Measurements from ENCODE around the gene SLCO1B3. TPM values are rescaled to one million over a fixed set of nuclear protein-coding genes. Genes with fewer than 3 reads are reported as not detected.

The SLCO1B3 gene
- total and polyA plus RNA-seq, 2 of the 8 experiments (the other 6 are each of a cell fraction or from before 2014, with no cell fraction given) = not detected

DNA sequence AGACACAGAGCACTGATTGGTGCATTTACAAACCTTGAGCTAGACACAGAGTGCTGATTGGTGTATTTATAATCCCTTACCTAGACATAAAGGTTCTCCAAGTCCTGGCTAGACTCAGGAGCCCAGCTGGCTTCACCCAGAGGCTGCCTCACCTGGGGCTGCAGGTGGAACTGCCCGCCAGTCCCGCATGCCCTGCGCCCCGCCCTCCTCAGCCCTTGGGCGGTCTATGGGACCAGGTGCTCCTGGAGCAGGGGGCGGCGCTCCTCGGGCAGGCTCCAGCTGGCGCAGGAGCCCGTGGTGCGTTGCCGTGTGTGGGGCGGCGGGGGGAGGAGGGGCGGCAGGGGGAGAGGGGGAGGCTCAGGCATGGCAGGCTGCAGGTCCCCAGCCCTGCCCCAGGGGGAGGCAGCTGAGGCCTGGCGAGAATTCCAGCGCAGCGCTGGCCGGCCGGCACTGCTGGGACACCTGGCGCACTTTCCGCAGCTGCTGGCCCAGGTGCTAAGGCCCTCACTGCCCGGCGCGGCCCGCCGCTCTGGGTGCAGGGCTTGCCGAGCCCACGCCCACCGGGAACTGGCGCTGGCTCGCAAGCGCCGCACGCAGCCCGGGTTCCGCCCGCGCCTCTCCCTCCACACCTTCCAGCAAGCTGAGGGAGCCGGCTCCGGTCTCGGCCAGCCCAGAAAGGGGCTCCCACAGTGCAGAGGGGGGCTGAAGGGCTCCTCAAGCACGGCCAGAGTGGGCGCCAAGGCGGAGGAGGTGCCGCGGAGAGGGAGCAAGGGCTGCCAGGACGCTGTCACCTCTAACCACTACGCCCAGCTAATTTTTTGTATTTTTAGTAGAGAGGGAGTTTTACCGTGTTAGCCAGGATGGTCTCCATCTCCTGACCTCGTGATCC is 3.1 kb upstream of the SLCO1B3 start:
- no peaks in the 10 kb centered on the region for H3K36me3 ChIP-seq (ENCODE audit: control insufficient read depth in 2 of 4, insufficient read depth in 4 of 4, low read length in 3 of 4)
- H3K79me2 ChIP-seq (ENCODE audit: control insufficient read depth in 1 of 2, insufficient read depth in 2 of 2, low read length in 2 of 2) = no peaks in the 10 kb centered on the region
- H3K79me1 ChIP-seq (ENCODE audit: low read depth, low read length) = no peaks in the 10 kb centered on the region
- H3K27me3 ChIP-seq (replicated peaks in 1 of 4; ENCODE audit: control insufficient read depth in 3 of 4, extremely low read depth in 1 of 4, insufficient read depth in 3 of 4, low read length in 3 of 4) = no peaks in the 10 kb centered on the region
- H4K20me1 ChIP-seq (replicated peaks in 1 of 2; ENCODE audit: control insufficient read depth in 1 of 2, insufficient read depth in 2 of 2, low read length in 2 of 2) = no peaks in the 10 kb centered on the region
- H2BK120ac ChIP-seq (replicated peaks; ENCODE audit: low read depth, low read length) = no peak overlapping the region
- ChIA-PET POLR2A (ENCODE audit: partially characterized antibody) (no interaction called here), CTCF (ENCODE audit: partially characterized antibody) (no interaction called here)
- peaks cover 0 to 2% of the 10 kb centered on the region in 2 experiments; a peak in 1 of 4 replicates for H3K9me3 ChIP-seq (ENCODE audit: insufficient read depth in 2 of 2, low read depth in 1 of 2, low read length in 1 of 2)
- no peak overlapping the region for H3K27ac ChIP-seq (ENCODE audit: low read depth, low read length)
- no peak for FAIRE-seq
- H2AFZ ChIP-seq (ENCODE audit: low read length) = no peak overlapping the region
- no peak overlapping the region for H2BK20ac ChIP-seq (ENCODE audit: low read length)
- no peak overlapping the region for H2BK15ac ChIP-seq (ENCODE audit: low read length)
- H4K91ac ChIP-seq (replicated peaks; ENCODE audit: insufficient read length, low read length) = no peak overlapping the region
- H3K4ac ChIP-seq (replicated peaks; ENCODE audit: insufficient read length, low read depth, low read length) = no peak overlapping the region
- H3K9ac ChIP-seq (replicated peaks in 1 of 4; ENCODE audit: extremely low read depth in 1 of 4, low read depth in 3 of 4, low read length in 3 of 4) = no peak overlapping the region
- H4K5ac ChIP-seq (ENCODE audit: insufficient read length, low read depth, low read length) = no peak overlapping the region
- H3K4me3 ChIP-seq (ENCODE audit: extremely low read depth in 1 of 4, insufficient read depth in 2 of 4, low read depth in 3 of 4, low read length in 4 of 4) = no peak overlapping the region
- no peak overlapping the region for H3K23ac ChIP-seq (ENCODE audit: insufficient read length)
- H2BK12ac ChIP-seq (ENCODE audit: low read depth, low read length) = no peak overlapping the region
- H2AK5ac ChIP-seq (ENCODE audit: low read depth, low read length) = no peak overlapping the region
- no peak overlapping the region for H4K8ac ChIP-seq (ENCODE audit: extremely low read depth, insufficient read depth, low read length)
- DNase-seq (ENCODE audit: low read depth in 1 of 2, low spot score in 2 of 2) = no peak
- WGBS, 2 experiments (ENCODE audit: extremely low coverage in 1 of 2, insufficient coverage in 1 of 2, insufficient read length in 1 of 2, insufficient replicate concordance in 2 of 2, low coverage in 1 of 2, low lambda C conversion rate in 2 of 2, missing lambda C conversion rate in 1 of 2) = 91% methylated on average over 22 of the region's 51 CpGs; no CpG with 5 or more reads in 1 of the 2 experiments
- no peak overlapping the region for H2BK5ac ChIP-seq (ENCODE audit: low read depth, low read length)
- H3K14ac ChIP-seq (ENCODE audit: insufficient read length) = no peak overlapping the region
- H3K4me1 ChIP-seq (replicated peaks in 1 of 4; ENCODE audit: control insufficient read depth in 3 of 4, insufficient read depth in 4 of 4, low read length in 3 of 4) = no peaks in the 10 kb centered on the region
- H3K18ac ChIP-seq (ENCODE audit: extremely low read depth, low read length) = no peak overlapping the region
- no peak overlapping the region for H3K56ac ChIP-seq (replicated peaks; ENCODE audit: insufficient read length, low read depth, low read length)
- no peaks in the 10 kb centered on the region for H3K23me2 ChIP-seq (ENCODE audit: low read depth, low read length)
- no peak overlapping the region for H3K4me2 ChIP-seq (ENCODE audit: insufficient read depth in 1 of 2, low read depth in 2 of 2, low read length in 2 of 2)
- no peak for TF ChIP-seq BACH1 (IDR thresholded peaks at IDR 0.05; ENCODE audit: low read length)
- no peak for TF ChIP-seq TAF1 (IDR thresholded peaks at IDR 0.05; ENCODE audit: low read depth, low read length)
- TF ChIP-seq GABPA (IDR thresholded peaks at IDR 0.05; ENCODE audit: borderline replicate concordance, insufficient read depth, low read length) = no peak
- TF ChIP-seq RNF2 (IDR thresholded peaks at IDR 0.05; ENCODE audit: borderline replicate concordance, low read depth, low read length, missing control alignments, poor library complexity, severe bottlenecking) = no peak
- no peak for TF ChIP-seq JUND (IDR thresholded peaks at IDR 0.05; ENCODE audit: low read length)
- no peak for TF ChIP-seq SP2 (IDR thresholded peaks at IDR 0.05; ENCODE audit: low read length)
- TF ChIP-seq RFX5 (IDR thresholded peaks at IDR 0.05; ENCODE audit: borderline replicate concordance, low read depth, low read length) = no peak
- TF ChIP-seq POU5F1 (IDR thresholded peaks at IDR 0.05; ENCODE audit: low read depth, low read length) = no peak
- TF ChIP-seq FOSL1 (IDR thresholded peaks at IDR 0.05; ENCODE audit: insufficient read depth, low read depth, low read length) = no peak
- TF ChIP-seq CTBP2 (IDR thresholded peaks at IDR 0.05; ENCODE audit: borderline replicate concordance, insufficient read depth, insufficient read length, low read length) = no peak
- TF ChIP-seq NRF1 (IDR thresholded peaks at IDR 0.05; ENCODE audit: low read depth, low read length) = no peak
- TF ChIP-seq RBBP5 (IDR thresholded peaks at IDR 0.05; ENCODE audit: borderline replicate concordance, low read depth, low read length) = no peak
- TF ChIP-seq TBP (IDR thresholded peaks at IDR 0.05; ENCODE audit: low read depth, low read length) = no peak

All from H1 (cell line).